A673 (cell line): ENCODE data around the gene PRMT9.

Experiments used
- CTCF ChIP-seq: fragments of 300-800, 200-600 bp; sonication (generic); conservative IDR thresholded peaks from 2 replicates; pipeline ENCODE4 v1.5.1; 2017; ENCODE audit warnings: low read depth, mild to moderate bottlenecking, antibody characterized with exemption, low read length, moderate library complexity, mixed read lengths
- EZH2 ChIP-seq: fragments of 200-600 bp; sonication (generic); IDR thresholded peaks from 2 replicates; pipeline ENCODE4 v1.6.1; 2017; ENCODE audit warnings: borderline replicate concordance, low read depth, mild to moderate bottlenecking, mixed read lengths, antibody characterized with exemption, low read length; ENCODE audit not compliant: poor library complexity, severe bottlenecking

GRCh38 chr4:147731580-147732517 lies 47.9 kb upstream of the PRMT9 start, which contains the start of gene ARHGAP10:
- TF ChIP-seq CTCF: no peak
- TF ChIP-seq EZH2: no peak
